Kidney (tissue), 14 donors: ENCODE measurements around the gene GABRR3. TPM values are rescaled to one million over a fixed set of nuclear protein-coding genes. Genes with fewer than 3 reads are reported as not detected.
A peak's percentile ranks its signal among the peaks of the same experiment; 100 is the strongest.

ENCODE experiments used
- DNase-seq, 5 donors: peaks; one replicate each; pipeline ENCODE4 v3.0.0-alpha.2; 2013 to 2020
- FAIRE-seq: peaks from 2 replicates; lab custom pipeline; 2012; peaks lifted over from hg19 to GRCh38; lab: Jason Lieb, UNC
- H3K27ac ChIP-seq, 2 donors: one replicate each; pipeline ENCODE4 v1.7.0; 2013; ENCODE audit warnings: low read depth in 2 of 2, low read length in 2 of 2, inconsistent platforms in 1 of 2
- H3K27me3 ChIP-seq: one replicate; pipeline ENCODE4 v1.7.1; 2013; ENCODE audit warnings: low read length, inconsistent platforms; ENCODE audit not compliant: control insufficient read depth, insufficient read depth
- H3K36me3 ChIP-seq, 3 donors: one replicate each; pipeline versions ENCODE4 v1.7.0 to v1.7.1; 2013; ENCODE audit warnings: low read length in 3 of 3, control low read depth in 1 of 3, inconsistent platforms in 1 of 3; ENCODE audit not compliant: insufficient read depth in 3 of 3, control insufficient read depth in 2 of 3
- H3K4me1 ChIP-seq, 3 donors: one replicate each; pipeline versions ENCODE4 v1.7.0 to v1.7.1; 2013; ENCODE audit warnings: low read length in 3 of 3, inconsistent platforms in 1 of 3, low read depth in 1 of 3; ENCODE audit not compliant: control insufficient read depth in 2 of 3, insufficient read depth in 2 of 3
- H3K4me3 ChIP-seq, 3 donors: one replicate each; pipeline versions ENCODE4 v1.7.0 to v1.8.1; 2013; ENCODE audit warnings: low read length in 3 of 3, control low read depth in 1 of 3, inconsistent platforms in 1 of 3
- H3K9ac ChIP-seq, 3 donors: one replicate each; pipeline versions ENCODE4 v1.7.0 to v1.7.1; 2013; ENCODE audit warnings: low read length in 3 of 3, control low read depth in 1 of 3, inconsistent platforms in 1 of 3
- H3K9me3 ChIP-seq, 3 donors: one replicate each; pipeline versions ENCODE4 v1.7.0 to v1.7.1; 2013; ENCODE audit warnings: low read length in 3 of 3, control low read depth in 1 of 3, inconsistent platforms in 1 of 3; ENCODE audit not compliant: control insufficient read depth in 2 of 3, insufficient read depth in 1 of 3
- intact Hi-C: fragments of 100-400 bp; cut with DNase I; formaldehyde crosslinking; loops from one replicate; pipeline ENCODE4 v1.11.1; 2022
- polyA plus RNA-seq: library from polyadenylated mRNA; stranded (reverse); fragments of 350-450 nt; fragmentation: Illumina TruSeq; extraction: RNeasy Lipid Tissue Mini Kit (QIAGEN cat#74804); gene quantifications from one replicate; pipeline ENCODE4 v1.2.3, GENCODE V29; 2014; ENCODE audit warnings: low read depth, low replicate concordance; ENCODE audit not compliant: insufficient read depth
- total RNA-seq: library from RNA; stranded (reverse); fragmentation: NEBNext Ultra II Directional; extraction: Animal tissue kit (Norgen Biotek cat#: 25700); gene quantifications from one replicate; pipeline ENCODE4 v1.2.1, GENCODE V29; 2021
- TF ChIP-seq, protein P1 (sequence below): IDR thresholded peaks from 3 replicates; pipeline ENCODE4 v1.5.1; 2012; ENCODE audit warnings: mild to moderate bottlenecking, moderate library complexity, borderline replicate concordance; ENCODE audit not compliant: insufficient read depth; ENCODE audit errors: extremely low read depth
- donor health status: control.
- donor health status: control.
- donor health status: control.
- donor health status: control.
- donor health status: control.
- donor health status: DM: yes; HTN: yes; CAD: no.
- donor health status: Normal renal cell carcinoma (clear cell type).

The GABRR3 gene
- total and polyA plus RNA-seq, 2 donors from 2014 or later, result not detected

DNA sequence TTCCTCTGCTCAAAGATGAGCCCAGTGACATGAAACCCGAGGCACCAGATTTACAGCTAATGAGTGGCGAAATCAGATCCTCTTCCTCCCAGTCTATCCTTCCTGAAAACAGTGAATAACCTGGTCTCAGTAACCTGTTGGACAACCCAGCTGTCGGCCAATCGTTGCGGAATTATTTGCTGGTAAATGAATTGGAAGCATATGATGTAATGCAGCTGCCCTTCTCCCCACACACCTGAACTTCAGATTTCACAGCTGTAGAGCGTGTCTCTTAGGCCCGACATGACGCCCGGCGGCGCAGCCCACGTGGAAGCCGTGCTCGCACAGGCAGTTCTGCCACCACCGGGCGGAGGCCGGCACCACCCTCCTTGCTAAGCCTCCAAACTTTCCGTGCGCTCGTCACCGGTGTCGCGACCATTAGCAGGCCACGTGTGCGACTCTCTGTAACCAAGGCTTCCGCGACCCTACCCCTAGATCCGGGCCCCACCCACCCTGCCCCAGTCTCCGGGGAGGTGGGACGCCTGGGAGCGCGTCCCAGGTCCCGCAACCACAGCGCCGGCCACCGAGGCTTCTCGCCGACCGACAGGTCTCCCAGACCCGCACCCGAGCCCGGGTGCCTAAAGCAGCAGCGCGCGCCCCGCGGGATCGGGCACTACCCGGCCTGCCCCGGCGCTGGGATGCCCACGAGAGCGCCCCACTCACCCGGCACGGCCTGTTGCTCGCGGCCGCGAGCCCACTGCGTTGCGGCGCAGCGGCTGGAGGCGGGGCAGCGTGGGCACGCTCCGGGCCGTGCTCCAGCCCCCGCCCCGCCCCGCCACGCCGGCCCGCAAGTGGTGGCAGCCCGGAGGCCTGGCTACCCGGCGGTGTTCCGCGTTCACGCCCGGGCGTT, 63.2 kb downstream of the GABRR3 start, which contains the start of gene RIOX2:
RIOX2 (minus strand) TSS at position 753 of the 889 bp plus-strand sequence. CDS start 4,838 bp downstream, outside the sequence.
- peak within 1 kb of the TSS; percentile 43 to 77 for H3K27ac ChIP-seq
- H3K9me3 ChIP-seq, result no peaks in the 10 kb centered on the region
- H3K9ac ChIP-seq, result peak within 1 kb of the TSS; percentile 41 to 83 (median 59)
- peaks cover 4 to 5% (median 5%) of the 10 kb centered on the region in 3 donors for H3K4me1 ChIP-seq
- FAIRE-seq (no peak), DNase-seq (peak; percentile 66 to 92 (median 79))
- no peaks in the 10 kb centered on the region for H3K27me3 ChIP-seq
- TF ChIP-seq, protein P1, sequence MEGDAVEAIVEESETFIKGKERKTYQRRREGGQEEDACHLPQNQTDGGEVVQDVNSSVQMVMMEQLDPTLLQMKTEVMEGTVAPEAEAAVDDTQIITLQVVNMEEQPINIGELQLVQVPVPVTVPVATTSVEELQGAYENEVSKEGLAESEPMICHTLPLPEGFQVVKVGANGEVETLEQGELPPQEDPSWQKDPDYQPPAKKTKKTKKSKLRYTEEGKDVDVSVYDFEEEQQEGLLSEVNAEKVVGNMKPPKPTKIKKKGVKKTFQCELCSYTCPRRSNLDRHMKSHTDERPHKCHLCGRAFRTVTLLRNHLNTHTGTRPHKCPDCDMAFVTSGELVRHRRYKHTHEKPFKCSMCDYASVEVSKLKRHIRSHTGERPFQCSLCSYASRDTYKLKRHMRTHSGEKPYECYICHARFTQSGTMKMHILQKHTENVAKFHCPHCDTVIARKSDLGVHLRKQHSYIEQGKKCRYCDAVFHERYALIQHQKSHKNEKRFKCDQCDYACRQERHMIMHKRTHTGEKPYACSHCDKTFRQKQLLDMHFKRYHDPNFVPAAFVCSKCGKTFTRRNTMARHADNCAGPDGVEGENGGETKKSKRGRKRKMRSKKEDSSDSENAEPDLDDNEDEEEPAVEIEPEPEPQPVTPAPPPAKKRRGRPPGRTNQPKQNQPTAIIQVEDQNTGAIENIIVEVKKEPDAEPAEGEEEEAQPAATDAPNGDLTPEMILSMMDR, result peak; percentile 1
- H3K4me3 ChIP-seq, result peak within 1 kb of the TSS; percentile 65 to 73 (median 69)
- intact Hi-C loops, result no loop called here
- H3K36me3 ChIP-seq, result no peaks in the 10 kb centered on the region

DNA sequence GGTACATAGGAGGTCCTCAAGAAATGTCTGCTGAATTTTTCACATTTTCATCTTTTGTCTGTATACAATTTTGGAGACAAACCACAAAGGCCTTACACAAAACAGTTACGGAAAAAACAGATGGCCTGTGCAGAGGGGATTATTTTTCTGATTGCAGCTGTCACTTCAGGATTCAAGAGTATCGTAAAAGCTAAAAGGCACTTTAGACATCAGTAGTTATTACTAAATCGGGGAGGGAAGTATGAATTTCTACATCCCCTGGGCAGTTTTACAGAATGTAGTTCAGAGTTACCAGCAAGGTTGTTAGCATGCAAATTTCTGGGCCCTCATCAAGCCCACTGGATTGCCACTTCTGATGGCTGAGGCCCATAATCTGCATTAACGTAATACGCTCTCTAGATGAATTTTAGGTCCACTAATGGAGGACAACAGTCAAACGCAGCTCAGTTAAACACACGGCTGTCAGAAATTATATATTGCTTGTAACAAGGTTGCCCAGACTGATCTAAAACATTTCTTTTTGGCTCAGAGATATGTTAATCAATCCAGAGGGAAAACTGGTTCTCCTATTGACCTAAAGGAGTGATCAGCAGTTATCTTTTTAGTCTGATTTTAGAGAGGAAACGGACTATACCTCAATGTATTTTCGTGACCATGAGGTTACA, 64.0 kb downstream of the GABRR3 start:
- TF ChIP-seq, protein P1, result no peak
- Histone ChIP-seq H3K27ac (peak overlapping the region; percentile 43 to 66), H3K4me1 (peaks cover 4 to 5% (median 5%) of the 10 kb centered on the region in 3 donors), H3K27me3 (no peaks in the 10 kb centered on the region), H3K4me3 (peak overlapping the region; percentile 65 to 73 (median 69)), H3K9me3 (no peaks in the 10 kb centered on the region), H3K9ac (peak overlapping the region; percentile 38 to 83 (median 59)), H3K36me3 (no peaks in the 10 kb centered on the region)
- DNase-seq, result no peak
- intact Hi-C loops, result no loop called here
- FAIRE-seq, result no peak

DNA sequence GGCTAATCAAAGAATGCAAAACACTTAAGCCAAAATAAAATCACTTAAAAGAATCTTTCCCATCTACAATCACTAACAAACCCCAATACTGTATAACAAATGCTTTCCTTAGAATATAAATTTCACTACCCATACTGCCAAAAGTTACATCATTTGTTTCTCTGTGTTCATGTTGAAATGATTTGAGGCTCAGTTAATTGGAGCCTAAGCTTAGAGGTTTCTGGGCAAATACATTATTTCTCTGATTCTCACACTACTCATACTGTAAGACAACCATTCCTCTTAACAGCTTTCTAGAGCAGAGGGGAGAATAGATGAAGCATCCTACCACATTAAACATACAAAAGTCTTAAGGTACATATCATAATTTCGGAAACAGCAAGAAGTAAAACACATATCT, 65.0 kb downstream of the GABRR3 start:
- H3K27ac ChIP-seq, result no peak overlapping the region
- H3K9ac ChIP-seq, result no peak overlapping the region
- FAIRE-seq, result no peak

More for the DNA sequence above, 65.0 kb downstream of the GABRR3 start:
- H3K27me3 ChIP-seq, result no peaks in the 10 kb centered on the region
- DNase-seq, result no peak
- peak overlapping the region in 1 of 3 donors; percentile 4 for H3K4me3 ChIP-seq
- no peaks in the 10 kb centered on the region for H3K36me3 ChIP-seq
- TF ChIP-seq, protein P1, result no peak
- intact Hi-C loops, result no loop called here
- peaks cover 4 to 5% (median 5%) of the 10 kb centered on the region in 3 donors for H3K4me1 ChIP-seq
- H3K9me3 ChIP-seq, result no peaks in the 10 kb centered on the region
